Gastroesophageal sphincter (tissue), 4 donors: ENCODE results near the gene HCN4. TPM values are rescaled to one million over a fixed set of nuclear protein-coding genes. Genes with fewer than 3 reads are reported as not detected.

Source experiments
- ATAC-seq: fragments of 150-250 bp; one replicate; pipeline ENCODE4 v1.9.1; 2016; ENCODE audit warnings: mild to moderate bottlenecking, moderate library complexity
- H3K27ac ChIP-seq, 4 donors: fragments of 200-600 bp; sonication (generic) in 3 of 4; 1 replicate in 3 of 4; 2 replicates in 1 of 4; pipeline ENCODE4 v1.5.1; 2016 to 2019
- H3K27me3 ChIP-seq: fragments of 200-600 bp; sonication (generic); one replicate; pipeline ENCODE4 v1.5.1; 2019
- H3K36me3 ChIP-seq, 2 donors: fragments of 200-600 bp; sonication (generic); one replicate each; pipeline ENCODE4 v1.5.1; 2019; ENCODE audit warnings: control low read depth in 1 of 2
- H3K4me1 ChIP-seq, 3 donors: fragments of 200-600 bp; sonication (generic); 1 replicate in 2 of 3; 2 replicates in 1 of 3; pipeline ENCODE4 v1.5.1; 2016 to 2019; ENCODE audit warnings: control low read depth in 2 of 3
- H3K4me3 ChIP-seq, 2 donors: fragments of 200-600 bp; sonication (generic); one replicate each; pipeline ENCODE4 v1.5.1; 2019; ENCODE audit warnings: mild to moderate bottlenecking in 1 of 2, moderate library complexity in 1 of 2
- H3K9me3 ChIP-seq, 3 donors: fragments of 200-600 bp; sonication (generic); one replicate each; pipeline ENCODE4 v1.5.1; 2017 to 2019; ENCODE audit warnings: control low read depth in 2 of 3
- CTCF ChIP-seq, 4 experiments: fragments of 200-600 bp in 2 of 4; fragments of 450-650 bp in 2 of 4; sonication (generic) in 1 of 4; IDR thresholded peaks; one replicate each; pipeline ENCODE4 v1.5.1; 2017 to 2019; ENCODE audit warnings: antibody characterized with exemption in 4 of 4, mild to moderate bottlenecking in 2 of 4, moderate library complexity in 2 of 4
- EP300 ChIP-seq: sonication (generic); formaldehyde crosslinking; IDR thresholded peaks from one replicate; pipeline ENCODE4 v1.6.1; 2017; ENCODE audit warnings: antibody characterized with exemption, mild to moderate bottlenecking
- POLR2A ChIP-seq, 2 donors: fragments of 450-650 bp; IDR thresholded peaks; one replicate each; pipeline ENCODE4 v1.6.1; 2017; ENCODE audit warnings: antibody characterized with exemption in 2 of 2, mild to moderate bottlenecking in 2 of 2, moderate library complexity in 1 of 2
- POLR2AphosphoS5 ChIP-seq: sonication (generic); formaldehyde crosslinking; IDR thresholded peaks from one replicate; pipeline ENCODE4 v1.6.1; 2017; ENCODE audit warnings: antibody characterized with exemption
- WGBS, 2 donors: methylation state at CpG; one replicate each; pipeline ENCODE4 v1.1.5; 2018; ENCODE audit warnings: low coverage in 1 of 2; 5-methylcytosine and 5-hydroxymethylcytosine counted together
- total RNA-seq, 4 donors: library from RNA; depleted of rRNA; stranded (reverse); fragments of >200 nt; gene quantifications; one replicate each; pipeline ENCODE4 v1.1.0, GENCODE V29; 2016

The HCN4 gene
- total RNA-seq, 4 donors from 2014 or later, result 0.08 TPM; not detected in 3

- Histone ChIP-seq H3K27ac (no peak overlapping the region), H3K27me3 (no peaks in the 10 kb centered on the region), H3K4me1 (peaks cover 3 to 24% (median 4%) of the 10 kb centered on the region in 3 donors), H3K9me3 (no peaks in the 10 kb centered on the region), H3K36me3 (peaks cover 0 to 72% of the 10 kb centered on the region in 2 donors), H3K4me3 (no peak overlapping the region)
- no peak for ATAC-seq
- TF ChIP-seq CTCF (IDR thresholded peaks at IDR 0.05), result peak in 3 of 4 experiments; percentile 6 to 41 (median 13)
- TF ChIP-seq POLR2AphosphoS5, result no peak
- WGBS, 2 donors, result 48 to 66% methylated on average over 2 to 3 of the region's 3 CpGs
Measured at GRCh38 chr15:73284090-73284716, 84.6 kb downstream of the HCN4 start.

GRCh38 chr15:73283366-73283962 is 85.3 kb downstream of the HCN4 start:
- no peak overlapping the region for H3K4me3 ChIP-seq
- peaks cover 0 to 65% of the 10 kb centered on the region in 2 donors for H3K36me3 ChIP-seq
- peak overlapping the region in 2 of 4 donors; percentile 33 to 60 for H3K27ac ChIP-seq
- no peak for TF ChIP-seq POLR2AphosphoS5
- TF ChIP-seq POLR2A (IDR thresholded peaks at IDR 0.05), result no peak
- no peak for TF ChIP-seq EP300
- 63% methylated on average over 2 of the region's 2 CpGs; no CpG with 5 or more reads in 1 of the 2 donors for WGBS, 2 donors
- no peaks in the 10 kb centered on the region for H3K27me3 ChIP-seq
- no peak for ATAC-seq
- H3K9me3 ChIP-seq, result no peaks in the 10 kb centered on the region
- peaks cover 3 to 24% (median 4%) of the 10 kb centered on the region in 3 donors for H3K4me1 ChIP-seq

- no peak for ATAC-seq
- H3K4me1 ChIP-seq, result peaks cover 3 to 24% (median 4%) of the 10 kb centered on the region in 3 donors
- H3K36me3 ChIP-seq, result peaks cover 0 to 58% of the 10 kb centered on the region in 2 donors
- H3K27ac ChIP-seq, result peak overlapping the region in 2 of 4 donors; percentile 33 to 60
- no peak overlapping the region for H3K4me3 ChIP-seq
- WGBS, 2 donors, result 85 to 90% methylated on average over 2 to 8 of the region's 8 CpGs
- no peaks in the 10 kb centered on the region for H3K27me3 ChIP-seq
- no peaks in the 10 kb centered on the region for H3K9me3 ChIP-seq
- TF ChIP-seq CTCF (IDR thresholded peaks at IDR 0.05) (no peak), POLR2AphosphoS5 (no peak), EP300 (no peak), POLR2A (IDR thresholded peaks at IDR 0.05) (no peak)
Measured at GRCh38 chr15:73282567-73283365, 86.0 kb downstream of the HCN4 start.

GRCh38 chr15:73275862-73276261 is 92.9 kb downstream of the HCN4 start:
- Histone ChIP-seq H3K36me3 (peaks cover 0 to 36% of the 10 kb centered on the region in 2 donors), H3K27me3 (no peaks in the 10 kb centered on the region), H3K27ac (no peak overlapping the region), H3K4me3 (no peak overlapping the region), H3K4me1 (peaks cover 0 to 7% (median 0%) of the 10 kb centered on the region in 3 donors), H3K9me3 (no peaks in the 10 kb centered on the region)
- TF ChIP-seq EP300 (no peak), POLR2A (IDR thresholded peaks at IDR 0.05) (no peak)
- ATAC-seq, result no peak

- Histone ChIP-seq H3K4me1 (peaks cover 0 to 7% (median 0%) of the 10 kb centered on the region in 3 donors), H3K36me3 (peaks cover 0 to 33% of the 10 kb centered on the region in 2 donors), H3K4me3 (no peak overlapping the region), H3K27ac (no peak overlapping the region), H3K27me3 (no peaks in the 10 kb centered on the region), H3K9me3 (no peaks in the 10 kb centered on the region)
- TF ChIP-seq CTCF (IDR thresholded peaks at IDR 0.05) (peak; percentile 66 to 79 (median 74)), POLR2A (IDR thresholded peaks at IDR 0.05) (no peak), POLR2AphosphoS5 (no peak), EP300 (no peak)
- 41 to 100% methylated on average over 1 to 5 of the region's 5 CpGs for WGBS, 2 donors
- ATAC-seq, result peak; percentile 84
Measured at GRCh38 chr15:73273181-73274002, 95.4 kb downstream of the HCN4 start.
